Fibroblast of lung (primary cell): ENCODE measurements around the gene HNRNPH3. TPM values are rescaled to one million over a fixed set of nuclear protein-coding genes. Genes with fewer than 3 reads are reported as not detected.

Experiments
- DNase-seq, 2 donors: peaks; one replicate each; pipeline versions ENCODE4 v3.0.0 to v3.0.0-alpha.2; 2010; ENCODE audit warnings: low read depth in 2 of 2
- H2AFZ ChIP-seq: 2 replicates; pipeline ENCODE4 v1.5.1; 2012; ENCODE audit warnings: low read length, control low read depth, inconsistent platforms
- H3K27ac ChIP-seq: 2 replicates; pipeline ENCODE4 v1.5.1; 2011; ENCODE audit warnings: low read length, control low read depth; ENCODE audit not compliant: insufficient read depth
- H3K27me3 ChIP-seq: 2 replicates; pipeline ENCODE4 v1.5.1; 2011; ENCODE audit warnings: mild to moderate bottlenecking, low read length; ENCODE audit not compliant: control insufficient read depth, insufficient read depth
- H3K36me3 ChIP-seq: 2 replicates; pipeline ENCODE4 v1.5.1; 2011; ENCODE audit warnings: low read length; ENCODE audit not compliant: control insufficient read depth, insufficient read depth
- H3K4me1 ChIP-seq: 2 replicates; pipeline ENCODE4 v1.5.1; 2011; ENCODE audit warnings: low read length; ENCODE audit not compliant: control insufficient read depth, insufficient read depth; ENCODE audit errors: extremely low read depth
- H3K4me2 ChIP-seq: 2 replicates; pipeline ENCODE4 v1.5.1; 2011; ENCODE audit warnings: low read length, control low read depth; ENCODE audit not compliant: insufficient read depth; ENCODE audit errors: extremely low read depth
- H3K4me3 ChIP-seq, 4 experiments: fragments of 200-600 bp in 1 of 4; sonication (generic) in 1 of 4; replicated peaks in 1 of 4; 2 replicates each; pipeline ENCODE4 v1.5.1; 2011 to 2016; ENCODE audit warnings: low read length in 4 of 4, low read depth in 3 of 4, mild to moderate bottlenecking in 3 of 4, control low read depth in 2 of 4, inconsistent platforms in 1 of 4, mixed read lengths in 1 of 4; ENCODE audit not compliant: insufficient read depth in 1 of 4; ENCODE audit errors: control extremely low read depth in 1 of 4
- H3K79me2 ChIP-seq: 2 replicates; pipeline ENCODE4 v1.5.1; 2012; ENCODE audit warnings: mild to moderate bottlenecking, low read length, inconsistent platforms; ENCODE audit not compliant: control insufficient read depth, insufficient read depth
- H3K9ac ChIP-seq: 2 replicates; pipeline ENCODE4 v1.5.1; 2011; ENCODE audit warnings: mild to moderate bottlenecking, low read length, control low read depth; ENCODE audit not compliant: insufficient read depth
- H3K9me3 ChIP-seq: 2 replicates; pipeline ENCODE4 v1.5.1; 2012; ENCODE audit warnings: low read depth, low read length; ENCODE audit not compliant: control insufficient read depth, insufficient read depth
- H4K20me1 ChIP-seq: 2 replicates; pipeline ENCODE4 v1.5.1; 2011; ENCODE audit warnings: low read length; ENCODE audit not compliant: control insufficient read depth, insufficient read depth; ENCODE audit errors: extremely low read depth
- EZH2 ChIP-seq: IDR thresholded peaks from 2 replicates; pipeline ENCODE4 v1.5.1; 2012; ENCODE audit warnings: low read length, control low read depth, mild to moderate bottlenecking; ENCODE audit errors: missing control alignments
- polyA plus RNA-seq, 2 donors: library from polyadenylated mRNA; depleted of rRNA in 1 of 2; stranded (reverse) in 1 of 2; unstranded in 1 of 2; fragments of >200 nt; gene quantifications; 2 replicates each; pipeline ENCODE4 v1.2.1, GENCODE V29; 2011 to 2012; ENCODE audit warnings: missing spikeins in 1 of 2
- total RNA-seq: library from RNA; depleted of rRNA; stranded (reverse); fragments of >200 nt; gene quantifications from 2 replicates; pipeline ENCODE4 v1.2.1, GENCODE V29; 2014
- TF ChIP-seq, protein P1 (sequence below), 2 donors: IDR thresholded peaks in 1 of 2; conservative IDR thresholded peaks in 1 of 2; 1 replicate in 1 of 2; 2 replicates in 1 of 2; pipeline ENCODE4 v1.5.1; 2011 to 2012; ENCODE audit warnings: low read length in 2 of 2, control low read depth in 1 of 2, inconsistent platforms in 1 of 2, low read depth in 1 of 2, mild to moderate bottlenecking in 1 of 2

The HNRNPH3 gene
- total and polyA plus RNA-seq, 2 donors (not counting 1 experiment from before 2014, with no cell fraction given): 36.7 to 51.1 TPM

DNA sequence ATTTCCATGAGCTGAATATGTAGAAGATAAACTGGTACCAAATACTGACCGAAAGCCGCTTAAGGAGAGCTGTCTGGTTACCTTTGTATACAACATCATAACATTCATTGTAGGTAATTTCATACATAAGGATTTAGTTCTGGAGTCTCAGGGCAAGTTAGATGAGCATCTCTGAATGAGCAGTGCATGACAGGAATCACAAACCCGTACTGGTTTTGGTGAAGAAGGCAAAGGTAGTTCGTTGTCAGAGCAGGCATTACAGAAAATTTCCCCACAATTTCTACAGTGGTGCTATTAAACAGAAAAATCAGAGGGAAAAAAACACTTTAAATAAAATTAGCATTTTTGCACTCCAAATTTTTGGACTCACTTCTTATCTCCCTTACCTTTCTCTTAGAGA is 13.8 kb downstream of the HNRNPH3 start:
- Histone ChIP-seq H2AFZ (no peak overlapping the region), H3K9ac (no peak overlapping the region), H3K4me1 (no peaks in the 10 kb centered on the region), H3K79me2 (peaks cover 21% of the 10 kb centered on the region), H3K27me3 (no peaks in the 10 kb centered on the region), H3K27ac (no peak overlapping the region), H4K20me1 (no peaks in the 10 kb centered on the region), H3K36me3 (peaks cover 13% of the 10 kb centered on the region), H3K9me3 (no peaks in the 10 kb centered on the region), H3K4me2 (no peak overlapping the region), H3K4me3 (no peak overlapping the region)
- TF ChIP-seq, protein P1, sequence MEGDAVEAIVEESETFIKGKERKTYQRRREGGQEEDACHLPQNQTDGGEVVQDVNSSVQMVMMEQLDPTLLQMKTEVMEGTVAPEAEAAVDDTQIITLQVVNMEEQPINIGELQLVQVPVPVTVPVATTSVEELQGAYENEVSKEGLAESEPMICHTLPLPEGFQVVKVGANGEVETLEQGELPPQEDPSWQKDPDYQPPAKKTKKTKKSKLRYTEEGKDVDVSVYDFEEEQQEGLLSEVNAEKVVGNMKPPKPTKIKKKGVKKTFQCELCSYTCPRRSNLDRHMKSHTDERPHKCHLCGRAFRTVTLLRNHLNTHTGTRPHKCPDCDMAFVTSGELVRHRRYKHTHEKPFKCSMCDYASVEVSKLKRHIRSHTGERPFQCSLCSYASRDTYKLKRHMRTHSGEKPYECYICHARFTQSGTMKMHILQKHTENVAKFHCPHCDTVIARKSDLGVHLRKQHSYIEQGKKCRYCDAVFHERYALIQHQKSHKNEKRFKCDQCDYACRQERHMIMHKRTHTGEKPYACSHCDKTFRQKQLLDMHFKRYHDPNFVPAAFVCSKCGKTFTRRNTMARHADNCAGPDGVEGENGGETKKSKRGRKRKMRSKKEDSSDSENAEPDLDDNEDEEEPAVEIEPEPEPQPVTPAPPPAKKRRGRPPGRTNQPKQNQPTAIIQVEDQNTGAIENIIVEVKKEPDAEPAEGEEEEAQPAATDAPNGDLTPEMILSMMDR (conservative IDR thresholded peaks at IDR 0.05 in 1 of 2, IDR thresholded peaks at IDR 0.05 in 1 of 2; ENCODE audit: low read depth in 1 of 2, low read length in 2 of 2): no peak
- TF ChIP-seq EZH2: no peak
- no peak for DNase-seq

- Histone ChIP-seq H3K27ac (no peak overlapping the region), H3K79me2 (peaks cover 11% of the 10 kb centered on the region), H3K27me3 (no peaks in the 10 kb centered on the region), H3K9me3 (no peaks in the 10 kb centered on the region), H3K4me3 (no peak overlapping the region), H2AFZ (no peak overlapping the region), H3K4me2 (no peak overlapping the region), H3K36me3 (peaks cover 10% of the 10 kb centered on the region), H3K4me1 (no peaks in the 10 kb centered on the region), H3K9ac (no peak overlapping the region), H4K20me1 (no peaks in the 10 kb centered on the region)
- no peak for DNase-seq
- no peak for TF ChIP-seq EZH2
- TF ChIP-seq, protein P1 (conservative IDR thresholded peaks at IDR 0.05 in 1 of 2, IDR thresholded peaks at IDR 0.05 in 1 of 2; ENCODE audit: low read depth in 1 of 2, low read length in 2 of 2): no peak
These were observed 14.9 kb downstream of the HNRNPH3 start for GRCh38 chr10:68346774-68347173.

DNA sequence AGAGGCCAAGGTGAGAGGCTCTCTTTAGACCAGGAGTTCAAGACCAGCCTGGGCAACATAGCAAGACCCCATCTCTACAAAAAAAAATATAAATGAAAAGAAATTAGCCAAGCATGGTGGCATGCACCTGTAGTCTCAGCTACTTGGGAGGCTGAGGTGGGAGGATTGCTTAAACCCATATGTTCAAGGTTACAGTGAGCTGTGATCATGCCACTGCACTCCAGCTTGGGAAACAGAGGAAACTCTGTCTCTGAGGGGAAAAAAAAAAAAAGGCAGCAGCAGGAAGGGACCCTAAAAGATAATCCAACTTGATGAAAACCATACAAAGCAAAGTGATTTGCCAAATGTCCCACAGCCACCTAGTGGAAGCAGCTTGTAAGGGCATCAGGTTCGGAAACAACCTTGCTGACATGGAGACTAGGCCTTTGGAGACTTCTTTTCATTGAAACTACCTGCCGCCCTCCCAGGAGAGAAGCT is 16.4 kb downstream of the HNRNPH3 start:
- DNase-seq: peak; percentile 43 to 67
- H3K36me3 ChIP-seq: peaks cover 7% of the 10 kb centered on the region
- no peaks in the 10 kb centered on the region for H3K27me3 ChIP-seq
- no peaks in the 10 kb centered on the region for H3K4me1 ChIP-seq
- no peak for TF ChIP-seq EZH2
- TF ChIP-seq, protein P1 (conservative IDR thresholded peaks at IDR 0.05 in 1 of 2, IDR thresholded peaks at IDR 0.05 in 1 of 2; ENCODE audit: low read depth in 1 of 2, low read length in 2 of 2): peak; percentile 86 to 92
- H3K4me2 ChIP-seq: no peak overlapping the region
- H3K79me2 ChIP-seq: no peaks in the 10 kb centered on the region
- no peak overlapping the region for H3K27ac ChIP-seq
- H3K9me3 ChIP-seq: no peaks in the 10 kb centered on the region
- no peaks in the 10 kb centered on the region for H4K20me1 ChIP-seq
- H3K4me3 ChIP-seq: no peak overlapping the region
- no peak overlapping the region for H2AFZ ChIP-seq
- H3K9ac ChIP-seq: no peak overlapping the region
